A549 (cell line): ENCODE measurements around the gene GLIPR1.
"Not testable (repeated sequence)": the region's sequence is repeated elsewhere in the genome, so short reads cannot be mapped to it uniquely, and the experiment has no call there.

Experiments
- CHD2 ChIP-seq: fragments of 150-350 bp; IDR thresholded peaks from 2 replicates; pipeline ENCODE4 v1.6.1; 2014; ENCODE audit warnings: low read length; ENCODE audit not compliant: partially characterized antibody
- CTCF ChIP-seq: fragments of >200 bp; sonication (Bioruptor Twin); formaldehyde crosslinking; IDR thresholded peaks from 3 replicates; pipeline ENCODE4 v1.5.1; 2016
- ELK1 ChIP-seq: fragments of 150-350 bp; IDR thresholded peaks from 2 replicates; pipeline ENCODE4 v1.6.1; 2014; ENCODE audit warnings: low read depth, mild to moderate bottlenecking, low read length
- EP300 ChIP-seq, 2 experiments: fragments of >200 bp; sonication (Bioruptor Twin); formaldehyde crosslinking; IDR thresholded peaks; 2 replicates in 1 of 2; 3 replicates in 1 of 2; pipeline ENCODE4 v1.6.1; 2016 to 2017
- HMGXB4 ChIP-seq: fragments of 250-450 bp; sonication (Bioruptor Pico); IDR thresholded peaks from 2 replicates; pipeline ENCODE4 v1.5.0; 2021; ENCODE audit warnings: mild to moderate bottlenecking, moderate library complexity, borderline replicate concordance
- MAZ ChIP-seq: fragments of 150-350 bp; IDR thresholded peaks from 2 replicates; pipeline ENCODE4 v1.6.1; 2014; ENCODE audit warnings: antibody characterized with exemption, low read depth, low read length, borderline replicate concordance
- MYC ChIP-seq: IDR thresholded peaks from 2 replicates; pipeline ENCODE4 v1.6.1; 2012; ENCODE audit warnings: mild to moderate bottlenecking, inconsistent platforms, low read length, improper control_type of control experiment, borderline replicate concordance
- POLR2A ChIP-seq: IDR thresholded peaks from 2 replicates; pipeline ENCODE4 v1.6.1; 2012; ENCODE audit warnings: mild to moderate bottlenecking, low read length
- POLR2AphosphoS2 ChIP-seq: conservative IDR thresholded peaks from 2 replicates; pipeline ENCODE4 v1.6.1; 2012; ENCODE audit warnings: low read length, improper control_type of control experiment, inconsistent platforms
- RCOR1 ChIP-seq: fragments of 150-350 bp; IDR thresholded peaks from 2 replicates; pipeline ENCODE4 v1.6.1; 2014; ENCODE audit warnings: antibody characterized with exemption, low read length, low read depth
- RFX5 ChIP-seq: fragments of 450-650 bp; IDR thresholded peaks from 2 replicates; pipeline ENCODE4 v1.7.1; 2014; ENCODE audit warnings: antibody characterized with exemption, mild to moderate bottlenecking, moderate library complexity
- RNF2 ChIP-seq: fragments of 200-600 bp; sonication (generic); IDR thresholded peaks from 2 replicates; pipeline ENCODE4 v1.6.1; 2016; ENCODE audit warnings: low read depth, mild to moderate bottlenecking, antibody characterized with exemption, moderate library complexity, borderline replicate concordance
- USF2 ChIP-seq: fragments of 450-650 bp; IDR thresholded peaks from 2 replicates; pipeline ENCODE4 v1.6.1; 2014; ENCODE audit warnings: antibody characterized with exemption

- not testable (repeated sequence) for TF ChIP-seq RCOR1; CTCF; POLR2A; HMGXB4; RNF2; ELK1; EP300 (IDR thresholded peaks at IDR 0.05); MYC; USF2; CHD2; MAZ; POLR2AphosphoS2; RFX5
Observed at GRCh38 chr12:75445137-75445507, 35.4 kb upstream of the GLIPR1 start.
